Right atrium auricular region (tissue), 2 donors: Measurements from ENCODE around the gene SCN4B. TPM values are rescaled to one million over a fixed set of nuclear protein-coding genes. Genes with fewer than 3 reads are reported as not detected.
A peak's percentile ranks its signal among the peaks of the same experiment; 100 is the strongest.

Source experiments
- DNase-seq: peaks from one replicate; pipeline ENCODE4 v3.0.0-alpha.2; 2019; ENCODE audit warnings: low spot score
- H3K27ac ChIP-seq, 2 donors: fragments of 200-600 bp; sonication (generic); 1 replicate in 1 of 2; 2 replicates in 1 of 2; pipeline ENCODE4 v1.5.1; 2016 to 2019
- H3K27me3 ChIP-seq, 2 donors: fragments of 200-600 bp; sonication (generic); one replicate each; pipeline versions ENCODE4 v1.5.1 to v1.6.0; 2017 to 2019
- H3K36me3 ChIP-seq: fragments of 200-600 bp; sonication (generic); one replicate; pipeline ENCODE4 v1.5.1; 2016
- H3K4me1 ChIP-seq, 2 donors: fragments of 200-600 bp; sonication (generic); one replicate each; pipeline versions ENCODE4 v1.5.1 to v1.6.0; 2017 to 2019
- H3K4me3 ChIP-seq, 2 donors: fragments of 200-600 bp; sonication (generic); 1 replicate in 1 of 2; 2 replicates in 1 of 2; pipeline ENCODE4 v1.5.1; 2017 to 2019; ENCODE audit warnings: mild to moderate bottlenecking in 1 of 2, moderate library complexity in 1 of 2
- H3K9me3 ChIP-seq, 2 donors: fragments of 200-600 bp; sonication (generic); one replicate each; pipeline ENCODE4 v1.5.1; 2019
- total RNA-seq, 2 donors: library from RNA; depleted of rRNA; stranded (reverse); fragments of >200 nt; gene quantifications; one replicate each; pipeline ENCODE4 v1.1.0, GENCODE V29; 2016
- TF ChIP-seq, protein P1 (sequence below), 2 donors: fragments of 200-600 bp; sonication (generic); IDR thresholded peaks; one replicate each; pipeline ENCODE4 v1.5.1; 2019; ENCODE audit warnings: antibody characterized with exemption in 2 of 2

The SCN4B gene
- total RNA-seq, 2 donors from 2014 or later: 2.5 to 11.8 TPM

DNA sequence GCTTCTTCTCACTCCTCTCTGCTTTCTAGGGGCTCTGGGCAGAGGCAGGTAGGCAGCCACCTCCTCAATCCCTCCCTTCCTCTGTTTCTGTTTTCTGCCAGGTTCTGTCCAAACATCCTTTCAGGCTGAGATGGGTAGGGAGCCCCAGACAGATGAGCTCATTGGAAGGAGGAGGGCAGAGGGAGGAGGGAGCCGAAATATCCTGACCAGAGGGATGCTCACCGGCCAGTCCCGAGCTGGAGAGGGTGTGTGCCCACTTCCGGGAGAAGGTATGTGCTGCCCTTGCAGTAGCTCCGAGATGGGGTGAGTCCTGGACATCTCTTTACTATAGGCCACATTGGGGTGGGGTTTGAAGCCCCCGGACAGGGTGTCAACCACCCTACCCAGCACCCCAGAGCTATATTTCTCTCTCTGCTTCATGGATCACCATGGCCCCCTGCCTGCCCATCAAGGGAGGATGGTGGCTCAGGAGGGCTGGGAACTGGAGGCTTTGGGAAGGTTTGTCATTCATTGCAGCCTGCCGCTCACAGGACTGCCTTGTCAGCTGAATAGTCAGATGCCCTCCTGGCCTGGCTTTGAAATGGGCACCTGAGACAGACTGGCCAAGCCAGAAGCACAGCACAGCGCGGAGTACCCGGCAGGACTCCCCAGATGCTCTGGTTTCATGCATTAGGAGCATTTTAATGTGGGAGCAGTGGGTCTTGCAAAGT is 4.7 kb upstream of the SCN4B start:
- Histone ChIP-seq H3K4me1 (peaks cover 0 to 24% of the 10 kb centered on the region in 2 donors), H3K27ac (no peak overlapping the region), H3K4me3 (no peak overlapping the region), H3K36me3 (no peaks in the 10 kb centered on the region), H3K27me3 (no peaks in the 10 kb centered on the region), H3K9me3 (no peaks in the 10 kb centered on the region)
- no peak for DNase-seq
- TF ChIP-seq, protein P1, sequence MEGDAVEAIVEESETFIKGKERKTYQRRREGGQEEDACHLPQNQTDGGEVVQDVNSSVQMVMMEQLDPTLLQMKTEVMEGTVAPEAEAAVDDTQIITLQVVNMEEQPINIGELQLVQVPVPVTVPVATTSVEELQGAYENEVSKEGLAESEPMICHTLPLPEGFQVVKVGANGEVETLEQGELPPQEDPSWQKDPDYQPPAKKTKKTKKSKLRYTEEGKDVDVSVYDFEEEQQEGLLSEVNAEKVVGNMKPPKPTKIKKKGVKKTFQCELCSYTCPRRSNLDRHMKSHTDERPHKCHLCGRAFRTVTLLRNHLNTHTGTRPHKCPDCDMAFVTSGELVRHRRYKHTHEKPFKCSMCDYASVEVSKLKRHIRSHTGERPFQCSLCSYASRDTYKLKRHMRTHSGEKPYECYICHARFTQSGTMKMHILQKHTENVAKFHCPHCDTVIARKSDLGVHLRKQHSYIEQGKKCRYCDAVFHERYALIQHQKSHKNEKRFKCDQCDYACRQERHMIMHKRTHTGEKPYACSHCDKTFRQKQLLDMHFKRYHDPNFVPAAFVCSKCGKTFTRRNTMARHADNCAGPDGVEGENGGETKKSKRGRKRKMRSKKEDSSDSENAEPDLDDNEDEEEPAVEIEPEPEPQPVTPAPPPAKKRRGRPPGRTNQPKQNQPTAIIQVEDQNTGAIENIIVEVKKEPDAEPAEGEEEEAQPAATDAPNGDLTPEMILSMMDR (IDR thresholded peaks at IDR 0.05): no peak

DNA sequence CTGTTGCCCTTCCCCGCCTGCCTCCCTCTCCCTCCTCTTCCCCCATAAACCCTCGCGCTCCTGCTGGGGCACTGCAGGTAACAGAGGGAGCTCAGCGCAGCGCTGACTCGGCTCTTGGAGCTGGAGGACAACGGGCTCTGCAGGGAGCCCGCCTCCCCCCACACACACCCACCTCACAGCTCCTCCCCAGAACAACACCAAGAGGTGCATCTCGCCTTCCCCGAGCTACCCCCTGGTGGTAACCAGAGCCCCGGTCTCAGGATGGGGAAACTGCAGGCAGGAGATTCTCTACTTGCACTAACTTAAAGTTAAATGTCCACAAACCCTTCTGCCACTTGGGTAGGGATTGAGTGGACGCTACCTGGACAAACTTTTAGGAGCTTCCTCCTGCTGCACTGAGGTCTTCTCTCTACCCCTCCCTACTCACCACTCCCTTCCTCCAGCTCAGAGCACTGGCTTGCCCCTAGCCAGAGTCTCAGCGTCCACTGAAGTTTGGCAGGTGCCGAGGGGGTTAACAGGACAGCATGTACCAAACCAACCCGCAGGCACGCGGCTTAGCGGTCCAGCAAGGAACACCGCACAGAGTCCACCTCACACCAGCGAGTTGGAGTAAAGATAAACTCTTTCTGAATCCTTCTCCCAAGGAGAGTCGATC is 4.0 kb upstream of the SCN4B start:
- Histone ChIP-seq H3K9me3 (no peaks in the 10 kb centered on the region), H3K4me1 (peaks cover 0 to 30% of the 10 kb centered on the region in 2 donors), H3K27me3 (no peaks in the 10 kb centered on the region), H3K4me3 (peak overlapping the region in 1 of 2 donors; percentile 4), H3K27ac (no peak overlapping the region), H3K36me3 (no peaks in the 10 kb centered on the region)
- DNase-seq: no peak
- TF ChIP-seq, protein P1 (IDR thresholded peaks at IDR 0.05): no peak

DNA sequence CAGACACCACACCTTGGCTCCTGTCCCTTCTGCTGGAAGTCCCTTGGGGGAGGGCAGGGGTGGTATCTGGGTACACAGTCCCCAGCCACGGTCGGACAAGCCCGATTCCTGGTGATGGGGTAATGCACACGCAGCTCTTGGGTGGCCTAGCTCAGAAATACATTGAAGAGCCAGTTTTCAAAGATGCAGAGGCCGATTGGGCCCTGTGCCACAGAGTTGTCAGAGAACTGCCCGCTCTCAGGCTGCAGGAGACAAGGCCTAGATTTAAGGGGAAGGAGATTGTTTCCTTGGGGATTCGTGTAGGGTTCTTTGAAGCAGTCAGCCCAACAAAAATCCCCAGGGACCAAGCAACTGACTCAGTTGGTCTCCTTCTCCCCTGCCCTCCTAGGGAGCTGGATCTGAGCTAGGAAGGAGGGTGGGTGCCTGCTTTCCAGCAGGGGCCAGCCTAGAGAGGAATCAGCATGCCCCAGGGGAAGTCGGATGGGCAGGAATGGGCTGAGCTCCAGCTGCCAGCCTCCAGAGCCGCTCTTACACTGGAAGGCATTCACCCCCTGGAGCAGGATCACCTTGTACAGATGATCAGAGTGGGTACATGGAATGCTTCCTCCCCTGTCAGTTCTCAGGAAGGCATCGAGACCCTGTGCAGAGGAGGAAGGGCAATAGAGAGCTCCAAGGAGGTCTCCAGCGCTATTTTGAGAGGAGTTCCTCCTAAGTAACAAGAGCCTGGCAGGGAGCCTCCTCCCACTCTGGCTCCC is 3.3 kb upstream of the SCN4B start:
- DNase-seq: no peak
- Histone ChIP-seq H3K4me3 (no peak overlapping the region), H3K4me1 (peaks cover 0 to 30% of the 10 kb centered on the region in 2 donors), H3K27me3 (no peaks in the 10 kb centered on the region), H3K36me3 (no peaks in the 10 kb centered on the region), H3K27ac (no peak overlapping the region), H3K9me3 (no peaks in the 10 kb centered on the region)
- TF ChIP-seq, protein P1 (IDR thresholded peaks at IDR 0.05): no peak

DNA sequence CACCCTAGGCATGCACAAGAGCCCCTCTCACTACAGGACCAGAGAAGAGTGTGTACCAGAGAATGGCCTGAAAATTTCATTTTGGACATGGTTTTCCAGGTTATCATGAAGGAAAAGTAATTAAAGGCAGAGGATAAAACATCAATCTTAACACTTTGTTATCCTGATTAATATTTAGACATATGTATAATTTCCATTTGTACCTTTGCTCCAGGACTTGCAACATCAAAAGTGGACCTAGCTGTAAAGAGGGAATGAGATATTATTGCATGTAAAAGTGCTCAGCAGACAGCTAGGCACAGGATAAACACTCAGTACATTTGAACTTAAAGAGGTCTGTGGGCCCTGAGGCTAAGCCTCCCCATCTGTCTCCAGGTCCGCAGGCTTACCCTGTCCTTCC is 2.0 kb upstream of the SCN4B start:
- Histone ChIP-seq H3K4me3 (no peak overlapping the region), H3K27me3 (no peaks in the 10 kb centered on the region), H3K9me3 (no peaks in the 10 kb centered on the region), H3K36me3 (no peaks in the 10 kb centered on the region), H3K4me1 (peaks cover 0 to 30% of the 10 kb centered on the region in 2 donors), H3K27ac (no peak overlapping the region)
- TF ChIP-seq, protein P1 (IDR thresholded peaks at IDR 0.05): no peak
- no peak for DNase-seq

DNA sequence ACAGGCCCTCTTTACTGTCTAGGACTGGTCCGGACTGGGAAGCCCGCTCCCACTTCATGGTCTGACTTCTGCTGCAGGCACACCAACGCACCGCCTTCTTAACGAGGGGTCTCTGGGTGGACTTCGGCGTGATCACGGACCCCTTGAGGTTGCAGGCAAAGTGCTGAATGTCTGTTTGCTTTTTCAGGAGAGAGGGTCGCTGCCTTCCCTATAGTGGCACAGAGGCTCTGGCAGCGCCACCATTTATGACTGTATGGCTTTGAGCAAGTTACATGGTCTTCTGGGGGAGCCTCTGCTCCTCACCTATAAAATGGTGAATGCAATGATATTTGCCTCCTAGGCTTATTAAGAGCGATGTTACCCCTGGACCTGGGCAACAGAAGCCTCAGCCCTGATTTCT is 1.4 kb upstream of the SCN4B start:
- DNase-seq: no peak
- no peak overlapping the region for H3K4me3 ChIP-seq

More for the DNA sequence above, 1.4 kb upstream of the SCN4B start:
- no peaks in the 10 kb centered on the region for H3K27me3 ChIP-seq
- TF ChIP-seq, protein P1 (IDR thresholded peaks at IDR 0.05): no peak
- H3K9me3 ChIP-seq: no peaks in the 10 kb centered on the region
- H3K4me1 ChIP-seq: peaks cover 0 to 30% of the 10 kb centered on the region in 2 donors
- no peaks in the 10 kb centered on the region for H3K36me3 ChIP-seq
- H3K27ac ChIP-seq: no peak overlapping the region
